Loucy (cell line): ENCODE results near the gene VPS35L.

ENCODE experiments used
- CTCF ChIP-seq: fragments of 200-600 bp; sonication (generic); conservative IDR thresholded peaks from 2 replicates; pipeline ENCODE4 v1.5.1; 2014; ENCODE audit warnings: mild to moderate bottlenecking, antibody characterized with exemption, low read length
- EZH2phosphoT487 ChIP-seq: fragments of 200-600 bp; IDR thresholded peaks from 2 replicates; pipeline ENCODE4 v1.6.1; 2018; ENCODE audit warnings: antibody characterized with exemption, mild to moderate bottlenecking, moderate library complexity, borderline replicate concordance

- no peak for TF ChIP-seq CTCF
- no peak for TF ChIP-seq EZH2phosphoT487
Observed at GRCh38 chr16:19716183-19716582, 160.7 kb downstream of the VPS35L start.
